Lung microvascular endothelial cell (primary cell): ENCODE data around the gene SGTA. TPM values are rescaled to one million over a fixed set of nuclear protein-coding genes. Genes with fewer than 3 reads are reported as not detected.
A peak's percentile ranks its signal among the peaks of the same experiment; 100 is the strongest.

Experiments used
- DNase-seq, 2 donors: peaks; one replicate each; pipeline versions ENCODE4 v3.0.0 to v3.0.0-alpha.2; 2010; ENCODE audit warnings: low read depth in 2 of 2
- total RNA-seq: library from RNA; depleted of rRNA; stranded (reverse); fragments of >200 nt; gene quantifications from 2 replicates; pipeline ENCODE4 v1.2.1, GENCODE V29; 2014

Gene SGTA
- total RNA-seq, 1 donor from 2014 or later: 28.4 TPM

DNA sequence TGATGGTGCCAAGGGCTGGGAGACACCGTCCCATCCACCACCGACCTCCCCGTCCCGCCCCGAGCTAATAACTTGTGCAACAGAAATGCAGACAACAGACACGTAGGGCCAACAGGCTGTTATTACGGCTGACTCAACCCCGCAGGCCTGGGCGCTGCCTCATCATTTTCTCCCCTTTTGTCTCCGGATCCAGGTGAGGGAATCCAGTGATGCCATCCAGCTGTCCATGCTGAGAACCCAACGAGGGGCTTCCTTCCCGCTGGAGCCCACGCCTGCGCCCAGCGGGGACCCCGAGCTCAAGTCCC is 55.5 kb downstream of the SGTA start:
- DNase-seq: no peak

- DNase-seq: no peak
These were observed 56.0 kb downstream of the SGTA start for GRCh38 chr19:2726904-2727639.

DNA sequence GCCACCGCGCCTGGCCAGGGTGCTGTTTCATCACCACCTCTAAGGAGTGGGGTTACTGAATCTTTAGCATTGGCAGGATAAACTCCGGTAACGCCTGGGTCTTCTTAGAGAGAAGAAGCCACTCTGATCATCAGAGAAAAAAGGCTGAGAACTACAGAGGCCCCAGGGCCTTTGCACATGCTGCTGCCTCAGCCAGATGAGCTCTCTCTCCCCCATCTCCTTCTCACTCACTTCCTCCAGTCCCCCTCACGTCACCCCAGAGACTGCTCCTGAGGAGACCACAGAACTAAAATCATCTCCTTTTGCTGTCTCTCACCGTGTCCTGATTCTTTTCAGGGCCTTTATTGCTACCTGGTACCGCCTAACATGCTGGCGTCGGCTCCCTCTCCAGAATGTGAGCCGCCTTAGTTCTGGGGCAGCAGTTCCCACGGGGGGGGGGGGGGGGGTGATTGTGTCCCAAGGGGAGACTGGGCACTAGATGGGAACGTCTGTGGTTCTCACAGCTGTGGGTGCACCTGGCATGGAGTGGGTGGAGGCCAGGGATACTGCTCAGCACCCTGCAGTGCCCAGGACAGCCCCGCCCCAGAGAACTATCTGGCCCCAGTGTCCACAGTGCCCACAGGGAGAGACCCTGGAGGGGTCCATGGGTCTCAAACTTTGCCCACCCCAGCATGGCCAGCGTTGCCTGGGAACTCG is 56.8 kb downstream of the SGTA start:
- DNase-seq: no peak

GRCh38 chr19:2724148-2724557 is 58.9 kb downstream of the SGTA start:
- DNase-seq: no peak

DNA sequence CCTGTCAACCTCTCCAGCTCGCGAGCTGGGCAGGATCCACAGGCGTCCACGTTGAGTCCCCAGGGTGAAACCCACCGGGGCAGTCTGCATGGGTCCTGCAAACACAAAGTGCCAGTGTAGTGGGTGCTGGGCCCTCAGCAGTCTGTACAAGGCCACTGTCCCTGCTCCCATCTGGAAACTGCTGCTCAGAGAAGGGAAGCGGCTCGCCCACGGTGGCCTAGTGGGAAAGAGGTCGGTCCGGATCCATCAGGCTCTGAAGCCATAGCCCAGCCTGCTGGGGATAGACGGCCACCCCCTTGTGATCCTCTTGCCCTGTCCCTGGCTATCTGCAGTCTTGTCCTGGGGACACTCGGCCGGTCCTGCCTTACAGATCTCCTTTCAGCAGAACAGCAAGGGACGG is 59.3 kb downstream of the SGTA start:
- no peak for DNase-seq

GRCh38 chr19:2723345-2723715 is 59.7 kb downstream of the SGTA start:
- DNase-seq: no peak

GRCh38 chr19:2722541-2723344 is 60.3 kb downstream of the SGTA start:
- peak; percentile 53 to 56 for DNase-seq

GRCh38 chr19:2721570-2722540 is 61.2 kb downstream of the SGTA start:
- no peak for DNase-seq

DNA sequence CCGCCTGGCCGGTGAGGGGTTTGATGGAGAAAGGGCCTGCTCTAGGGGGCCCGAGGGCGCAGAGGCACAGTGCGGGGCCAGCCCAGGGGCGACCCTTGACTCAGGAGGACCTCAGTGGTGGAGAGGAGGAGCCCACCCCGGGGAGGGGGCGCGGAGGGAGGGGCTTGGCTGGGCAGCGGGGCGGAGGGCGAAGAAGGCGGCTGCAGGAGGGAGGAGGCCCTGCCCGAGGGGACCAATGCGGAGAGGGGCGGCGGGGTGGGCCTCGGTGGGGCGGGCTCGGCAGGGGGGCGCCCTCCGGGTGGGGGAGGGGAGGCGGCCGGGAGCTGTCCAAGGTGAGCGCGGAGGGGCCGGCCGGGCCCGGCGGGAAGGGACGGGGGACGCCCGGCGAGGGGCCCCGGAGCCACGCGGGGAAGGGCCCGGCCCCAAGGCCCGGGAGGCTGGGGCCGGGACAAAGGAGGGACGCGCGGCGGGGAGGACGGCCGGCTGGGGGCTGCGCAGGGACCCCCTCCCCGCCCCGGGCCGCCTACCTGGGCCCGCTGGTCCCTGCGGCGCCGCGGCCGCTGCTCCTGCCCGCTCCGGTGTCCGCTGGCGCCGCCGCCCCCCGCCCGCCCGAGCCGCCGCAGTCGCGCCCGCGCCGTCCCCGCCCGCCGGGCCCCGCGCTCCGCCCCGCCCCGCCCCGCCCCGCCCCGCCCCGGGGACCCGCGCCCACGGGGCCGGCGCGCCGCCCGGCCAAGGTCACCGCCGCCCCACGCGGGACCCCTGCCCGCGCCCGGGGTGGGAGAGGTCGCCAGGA is 62.1 kb downstream of the SGTA start, which contains the start of gene DIRAS1:
TSS of gene DIRAS1 (minus strand) at position 596 of the 793 bp plus-strand sequence. CDS start 3,566 bp downstream, outside the sequence.
- no peak for DNase-seq

GRCh38 chr19:2719920-2720776 is 62.9 kb downstream of the SGTA start:
- DNase-seq: no peak

- no peak for DNase-seq
These were observed 63.8 kb downstream of the SGTA start for GRCh38 chr19:2719232-2719735.

GRCh38 chr19:2717638-2718541 is 65.2 kb downstream of the SGTA start:
- DNase-seq: no peak

DNA sequence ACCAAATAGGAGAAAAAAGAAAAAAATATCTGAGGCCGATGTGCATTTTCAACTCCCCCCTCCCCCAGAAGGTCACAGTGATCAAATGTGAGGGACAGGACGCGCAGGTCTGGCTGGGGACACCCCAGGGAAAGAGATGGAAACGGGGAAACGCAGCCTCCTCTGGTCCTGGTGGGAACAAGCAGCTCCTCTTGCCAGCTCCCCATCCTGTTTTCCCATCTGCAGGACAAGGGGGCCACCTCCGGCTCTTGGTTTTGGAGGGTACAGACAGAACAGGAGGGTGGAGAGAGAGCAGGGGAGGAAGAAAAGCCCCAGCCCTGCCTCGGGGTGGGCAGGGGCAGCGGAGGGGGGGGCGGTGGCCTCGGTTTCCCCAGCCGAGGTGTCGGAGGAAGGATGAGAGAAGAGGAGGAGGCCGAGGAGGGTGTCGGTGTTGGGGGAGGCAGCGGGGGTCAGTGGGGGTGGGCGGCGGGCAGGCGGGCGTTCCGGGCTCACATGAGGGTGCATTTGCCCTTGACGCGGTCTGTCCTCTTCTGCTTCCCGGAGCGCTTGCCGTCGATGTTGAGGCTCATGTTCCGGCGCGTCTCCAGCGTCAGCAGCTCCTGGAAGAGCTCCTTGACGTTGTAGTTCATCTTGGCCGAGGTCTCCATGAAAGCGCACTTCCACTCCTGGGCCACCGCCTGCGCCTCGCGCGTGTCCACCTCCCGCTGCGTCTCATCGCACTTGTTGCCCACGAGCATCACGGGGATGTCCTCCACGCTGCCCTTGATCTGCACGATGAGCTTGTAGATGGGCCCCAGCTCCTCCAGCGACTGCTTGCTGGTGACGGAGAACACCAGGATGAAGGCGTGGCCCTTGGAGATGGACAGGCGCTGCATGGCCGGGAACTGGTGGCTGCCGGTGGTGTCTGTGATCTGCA is 66.1 kb downstream of the SGTA start:
- no peak for DNase-seq

DNA sequence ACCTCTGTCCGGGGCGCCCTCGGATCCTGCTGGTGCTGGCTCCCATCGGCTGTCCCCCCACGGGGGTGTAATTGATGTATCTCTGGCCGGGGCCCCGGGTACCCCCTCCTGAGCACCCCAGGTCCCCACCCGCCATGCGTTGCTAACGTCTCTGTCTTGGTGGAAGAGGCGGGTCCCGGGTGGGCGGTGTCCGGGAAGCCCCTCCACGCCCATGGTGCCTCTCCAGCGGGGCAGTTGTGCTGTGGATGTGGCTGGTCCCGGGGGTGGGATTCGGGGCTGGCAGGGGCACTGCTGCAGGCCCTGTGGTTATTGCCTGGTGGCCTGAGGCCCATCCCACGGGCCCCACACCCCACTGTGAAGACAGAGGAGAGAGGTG is 66.8 kb downstream of the SGTA start:
- DNase-seq: no peak

GRCh38 chr19:2715470-2716274 is 67.4 kb downstream of the SGTA start:
- no peak for DNase-seq

DNA sequence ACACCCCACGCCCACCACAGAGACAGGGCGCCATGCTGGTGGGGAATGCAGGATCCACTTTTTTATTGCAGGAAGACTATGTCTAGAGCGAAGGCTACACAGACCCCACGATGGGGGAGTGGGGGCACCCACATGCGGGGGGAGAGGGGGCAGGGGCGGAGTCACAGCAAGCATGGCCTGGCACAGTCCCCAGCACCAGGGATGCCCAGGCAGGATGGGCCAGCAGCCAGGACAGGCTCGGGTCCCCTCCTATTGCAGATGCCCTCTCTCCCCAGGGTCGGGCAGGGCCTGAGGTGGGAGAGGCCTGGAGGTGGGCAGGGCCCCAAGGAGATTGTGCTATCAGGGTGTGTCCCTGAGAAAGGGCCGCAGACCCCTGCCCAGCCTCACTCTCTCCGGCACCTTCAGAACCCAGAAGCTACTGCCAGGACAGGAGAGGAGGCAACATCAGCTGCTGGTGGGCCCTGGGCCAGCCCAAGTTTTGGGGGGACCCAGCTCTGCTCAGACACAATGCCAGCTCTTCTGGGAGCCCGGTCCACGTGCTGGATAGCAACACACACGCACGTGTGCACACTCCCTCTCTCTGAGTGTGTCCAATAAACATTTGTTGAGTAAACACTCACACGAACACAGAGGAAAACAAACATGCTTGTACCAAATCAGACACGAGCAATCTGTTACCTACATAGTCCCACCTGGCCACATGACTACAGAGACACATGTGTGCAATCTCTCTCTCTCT is 68.4 kb downstream of the SGTA start:
- DNase-seq: no peak
